Activated gamma-delta T cell (primary cell): Measurements from ENCODE around the gene SNED1.

ENCODE experiments used
- DNase-seq: peaks from one replicate; lab custom pipeline; 2025; lab: John Stamatoyannopoulos, UW
- total RNA-seq, 2 donors: gene quantifications; one replicate each; lab custom pipeline; 2026; lab: John Stamatoyannopoulos, UW

SNED1 gene
- total RNA-seq: 17.9 to 73.0 reads per million in 2 donors

GRCh38 chr2:240997856-240998705 lies at the start of gene SNED1:
SNED1 (plus strand) TSS chr2:240998618; CDS start chr2:240998838, 220 bp downstream.
- DNase-seq: no peak

- no peak for DNase-seq
Observed at GRCh38 chr2:240948905-240949790, 49.3 kb upstream of the SNED1 start.

- no peak for DNase-seq
Observed at GRCh38 chr2:240949791-240950705, 48.4 kb upstream of the SNED1 start.

GRCh38 chr2:240951045-240951594 lies 47.3 kb upstream of the SNED1 start:
- DNase-seq: no peak

- DNase-seq: no peak
Observed at GRCh38 chr2:240952496-240953246, 45.7 kb upstream of the SNED1 start.

GRCh38 chr2:240953426-240954410 lies 44.7 kb upstream of the SNED1 start:
- DNase-seq: no peak

GRCh38 chr2:240954436-240955305 lies 43.7 kb upstream of the SNED1 start:
- DNase-seq: no peak

GRCh38 chr2:240955306-240956170 lies 42.9 kb upstream of the SNED1 start:
- no peak for DNase-seq

- no peak for DNase-seq
Observed at GRCh38 chr2:240956171-240956934, 42.1 kb upstream of the SNED1 start.

- no peak for DNase-seq
Observed at GRCh38 chr2:240956935-240957655, 41.3 kb upstream of the SNED1 start.

GRCh38 chr2:240957656-240958365 lies 40.6 kb upstream of the SNED1 start:
- DNase-seq: no peak

GRCh38 chr2:240958366-240959213 lies 39.8 kb upstream of the SNED1 start:
- DNase-seq: no peak

GRCh38 chr2:240959214-240959940 lies 39.0 kb upstream of the SNED1 start:
- DNase-seq: no peak

- DNase-seq: no peak
Observed at GRCh38 chr2:240959941-240960308, 38.5 kb upstream of the SNED1 start.
